Measurements from ENCODE around the gene KCNQ1.

DNA sequence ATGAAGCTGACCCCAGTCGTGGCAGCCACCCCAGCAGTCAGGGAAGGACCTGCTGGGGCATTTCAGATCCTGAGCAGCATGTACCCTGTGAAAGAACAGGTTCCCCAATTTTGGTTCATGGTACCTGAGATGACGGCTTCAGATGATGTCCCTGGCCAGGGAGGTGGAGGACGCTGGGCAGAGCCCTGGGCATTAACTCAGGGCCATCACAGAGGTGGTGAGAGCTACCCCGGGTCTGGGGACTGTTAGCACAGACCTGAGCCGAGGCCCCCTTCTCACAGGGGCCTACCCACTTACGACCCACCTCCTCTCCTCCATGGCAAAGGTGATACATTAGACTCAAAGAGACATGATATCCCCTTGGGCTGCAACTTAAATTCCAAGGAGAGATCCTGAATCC is 372.6 kb downstream of the KCNQ1 start:
- TF ChIP-seq, protein P1, sequence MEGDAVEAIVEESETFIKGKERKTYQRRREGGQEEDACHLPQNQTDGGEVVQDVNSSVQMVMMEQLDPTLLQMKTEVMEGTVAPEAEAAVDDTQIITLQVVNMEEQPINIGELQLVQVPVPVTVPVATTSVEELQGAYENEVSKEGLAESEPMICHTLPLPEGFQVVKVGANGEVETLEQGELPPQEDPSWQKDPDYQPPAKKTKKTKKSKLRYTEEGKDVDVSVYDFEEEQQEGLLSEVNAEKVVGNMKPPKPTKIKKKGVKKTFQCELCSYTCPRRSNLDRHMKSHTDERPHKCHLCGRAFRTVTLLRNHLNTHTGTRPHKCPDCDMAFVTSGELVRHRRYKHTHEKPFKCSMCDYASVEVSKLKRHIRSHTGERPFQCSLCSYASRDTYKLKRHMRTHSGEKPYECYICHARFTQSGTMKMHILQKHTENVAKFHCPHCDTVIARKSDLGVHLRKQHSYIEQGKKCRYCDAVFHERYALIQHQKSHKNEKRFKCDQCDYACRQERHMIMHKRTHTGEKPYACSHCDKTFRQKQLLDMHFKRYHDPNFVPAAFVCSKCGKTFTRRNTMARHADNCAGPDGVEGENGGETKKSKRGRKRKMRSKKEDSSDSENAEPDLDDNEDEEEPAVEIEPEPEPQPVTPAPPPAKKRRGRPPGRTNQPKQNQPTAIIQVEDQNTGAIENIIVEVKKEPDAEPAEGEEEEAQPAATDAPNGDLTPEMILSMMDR (conservative IDR thresholded peaks at IDR 0.05; ENCODE audit: low read length), result no peak
- no peak for TF ChIP-seq EZH2phosphoT487 (IDR thresholded peaks at IDR 0.05; ENCODE audit: borderline replicate concordance)

All from Loucy (cell line).